Spleen (tissue), 7 donors: ENCODE results near the gene TSPAN18.

ENCODE experiments used
- POLR2A ChIP-seq, 3 donors: fragments of 450-650 bp; IDR thresholded peaks; one replicate each; pipeline ENCODE4 v1.5.1; 2017; ENCODE audit warnings: antibody characterized with exemption in 3 of 3, mild to moderate bottlenecking in 1 of 3
- POLR2AphosphoS5 ChIP-seq, 3 donors: sonication (generic); formaldehyde crosslinking; IDR thresholded peaks; one replicate each; pipeline ENCODE4 v1.5.1; 2017; ENCODE audit warnings: antibody characterized with exemption in 3 of 3
- TF ChIP-seq, protein P1 (sequence below), 11 experiments: fragments of 200-600 bp in 7 of 11; fragments of 450-650 bp in 4 of 11; sonication (generic) in 4 of 11; IDR thresholded peaks in 8 of 11; conservative IDR thresholded peaks in 3 of 11; 1 replicate in 7 of 11; 2 replicates in 4 of 11; pipeline versions ENCODE4 v1.4.0 to v1.8.0; 2016 to 2021; ENCODE audit warnings: antibody characterized with exemption in 11 of 11, inconsistent platforms in 4 of 11, mild to moderate bottlenecking in 1 of 11
- donor health status: DM: no; HTN: no; CAD: no; lungs with moderate emphysema.
- donor health status: DM: no; HTN: no; CAD: no.
- donor health status: DM: no; HTN: no; CAD: no.

DNA sequence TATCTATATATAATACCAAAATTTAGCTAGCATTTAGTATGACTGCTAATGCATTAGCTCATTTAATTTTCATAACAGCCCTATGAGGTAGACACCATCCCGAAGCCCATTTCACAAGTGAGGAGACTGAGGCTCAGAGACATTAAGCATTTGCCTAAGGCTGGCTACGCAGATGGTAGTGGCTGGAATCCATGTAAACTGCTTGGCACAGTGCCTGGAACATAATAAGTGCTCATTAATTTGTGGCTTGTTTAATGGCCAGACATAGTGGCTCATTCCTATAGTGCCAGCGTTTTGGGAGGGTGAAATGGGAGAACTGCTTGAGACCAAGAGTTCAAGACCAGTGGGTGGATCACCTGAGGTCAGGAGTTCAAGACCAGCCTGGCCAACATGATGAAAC is 241.7 kb downstream of the TSPAN18 start:
- TF ChIP-seq, protein P1, sequence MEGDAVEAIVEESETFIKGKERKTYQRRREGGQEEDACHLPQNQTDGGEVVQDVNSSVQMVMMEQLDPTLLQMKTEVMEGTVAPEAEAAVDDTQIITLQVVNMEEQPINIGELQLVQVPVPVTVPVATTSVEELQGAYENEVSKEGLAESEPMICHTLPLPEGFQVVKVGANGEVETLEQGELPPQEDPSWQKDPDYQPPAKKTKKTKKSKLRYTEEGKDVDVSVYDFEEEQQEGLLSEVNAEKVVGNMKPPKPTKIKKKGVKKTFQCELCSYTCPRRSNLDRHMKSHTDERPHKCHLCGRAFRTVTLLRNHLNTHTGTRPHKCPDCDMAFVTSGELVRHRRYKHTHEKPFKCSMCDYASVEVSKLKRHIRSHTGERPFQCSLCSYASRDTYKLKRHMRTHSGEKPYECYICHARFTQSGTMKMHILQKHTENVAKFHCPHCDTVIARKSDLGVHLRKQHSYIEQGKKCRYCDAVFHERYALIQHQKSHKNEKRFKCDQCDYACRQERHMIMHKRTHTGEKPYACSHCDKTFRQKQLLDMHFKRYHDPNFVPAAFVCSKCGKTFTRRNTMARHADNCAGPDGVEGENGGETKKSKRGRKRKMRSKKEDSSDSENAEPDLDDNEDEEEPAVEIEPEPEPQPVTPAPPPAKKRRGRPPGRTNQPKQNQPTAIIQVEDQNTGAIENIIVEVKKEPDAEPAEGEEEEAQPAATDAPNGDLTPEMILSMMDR (IDR thresholded peaks at IDR 0.05 in 8 of 11, conservative IDR thresholded peaks at IDR 0.05 in 3 of 11): no peak
- TF ChIP-seq POLR2A (IDR thresholded peaks at IDR 0.05) (no peak), POLR2AphosphoS5 (IDR thresholded peaks at IDR 0.05) (no peak)
